ENCODE results near the gene PLCG2.
A peak's percentile ranks its signal among the peaks of the same experiment; 100 is the strongest.

PLCG2 gene

DNA sequence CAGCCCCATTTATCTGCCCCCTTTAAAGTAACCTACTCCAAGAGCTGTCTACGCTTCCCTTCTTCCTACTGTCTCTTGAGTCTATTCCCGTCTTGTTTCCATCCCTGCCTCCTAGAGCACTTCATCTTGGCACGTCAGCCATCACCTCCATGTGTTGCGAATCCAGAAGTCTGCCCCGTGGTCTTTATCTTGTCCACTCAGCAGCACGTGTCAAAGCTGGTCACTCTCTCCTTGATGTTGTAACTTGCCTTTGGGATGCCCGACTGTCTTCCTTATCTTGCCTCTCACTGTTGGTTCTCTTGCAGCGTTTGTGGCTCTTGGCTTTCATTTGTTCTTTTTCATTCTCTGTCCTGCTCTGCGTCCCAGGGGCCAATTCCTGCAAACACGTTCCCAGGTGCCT is 99.4 kb downstream of the PLCG2 start:
- no peak for DNase-seq (ENCODE audit: low read depth)

DNA sequence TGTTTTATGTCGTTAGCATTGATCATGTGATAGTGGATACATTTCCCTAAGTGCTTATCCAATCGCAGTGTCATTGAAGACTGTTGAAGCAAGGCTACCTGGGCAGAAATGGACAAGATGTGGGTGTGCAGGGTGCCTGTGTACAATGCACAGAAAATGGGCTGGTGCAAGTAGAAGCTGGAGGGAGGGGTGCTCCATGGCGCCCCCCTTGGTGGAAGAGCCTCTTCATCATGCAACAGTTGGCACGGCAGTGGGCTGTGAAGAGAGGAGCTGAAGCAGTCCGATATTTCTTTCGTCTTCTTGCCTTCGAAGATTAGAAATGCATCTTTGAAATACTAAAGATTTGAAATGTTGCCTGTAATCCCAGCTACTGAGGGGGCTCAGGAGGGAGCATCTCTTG is 100.5 kb downstream of the PLCG2 start:
- no peak for DNase-seq (ENCODE audit: low read depth)

DNA sequence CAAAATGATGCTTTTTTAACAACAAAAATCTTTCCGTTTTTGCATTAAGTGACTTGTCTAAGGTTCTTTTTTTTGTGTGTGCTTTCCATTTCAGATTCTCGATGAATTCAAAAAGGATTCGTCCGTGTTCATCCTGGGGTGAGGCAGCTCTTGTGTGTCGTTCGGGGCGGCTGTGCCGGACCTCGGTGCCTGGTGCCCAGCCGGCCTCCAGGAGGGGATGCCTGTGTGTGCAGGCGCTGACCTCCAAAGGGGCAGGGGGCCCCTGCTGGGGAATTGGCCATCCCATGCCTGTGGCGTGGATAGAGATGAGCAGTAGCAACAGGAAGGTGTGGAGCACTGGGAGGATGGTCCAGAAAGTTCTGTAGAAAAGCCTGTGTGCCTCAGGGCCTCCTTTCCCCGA is 101.7 kb downstream of the PLCG2 start:
- no peak for DNase-seq (ENCODE audit: low read depth)

DNA sequence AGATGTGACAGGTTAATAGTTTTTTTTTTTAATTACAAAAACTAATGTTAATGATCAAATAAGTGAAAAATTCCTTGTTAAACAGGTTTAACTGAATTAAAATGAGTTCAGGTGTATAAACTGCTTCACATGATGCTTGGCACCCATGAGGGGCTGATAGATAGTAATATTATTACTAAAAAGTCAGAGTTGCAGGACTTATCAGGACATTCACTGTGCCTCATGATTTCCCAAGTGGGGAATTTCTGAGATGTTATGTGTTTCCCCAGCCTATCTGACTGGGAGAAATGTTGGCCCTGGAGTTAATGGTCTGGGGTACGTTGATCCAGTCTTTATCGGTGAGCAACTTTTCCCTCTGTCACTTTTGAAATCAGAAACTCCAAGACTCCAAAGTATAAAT is 102.1 kb downstream of the PLCG2 start:
- DNase-seq (ENCODE audit: low read depth): no peak

DNA sequence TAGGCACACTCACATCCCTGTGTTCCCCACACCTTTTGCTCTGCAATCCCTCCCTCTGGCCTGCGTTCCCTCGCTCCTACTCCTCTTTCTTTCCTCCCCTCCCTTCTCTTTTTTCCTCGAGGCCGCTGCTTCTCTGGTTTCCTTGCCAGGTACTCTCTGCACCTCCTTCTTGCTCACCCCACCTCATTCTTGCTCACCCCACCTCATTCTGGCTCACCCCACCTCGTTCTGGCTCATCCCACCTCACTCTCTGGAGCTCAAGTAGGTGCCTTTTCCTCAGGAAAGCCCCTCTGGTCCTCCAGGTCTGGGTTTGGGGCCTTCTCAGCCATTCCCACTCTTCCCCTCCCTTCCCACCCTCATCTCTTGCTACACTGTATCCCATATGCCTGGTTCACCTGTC is 103.5 kb downstream of the PLCG2 start:
- no peak for DNase-seq (ENCODE audit: low read depth)

DNA sequence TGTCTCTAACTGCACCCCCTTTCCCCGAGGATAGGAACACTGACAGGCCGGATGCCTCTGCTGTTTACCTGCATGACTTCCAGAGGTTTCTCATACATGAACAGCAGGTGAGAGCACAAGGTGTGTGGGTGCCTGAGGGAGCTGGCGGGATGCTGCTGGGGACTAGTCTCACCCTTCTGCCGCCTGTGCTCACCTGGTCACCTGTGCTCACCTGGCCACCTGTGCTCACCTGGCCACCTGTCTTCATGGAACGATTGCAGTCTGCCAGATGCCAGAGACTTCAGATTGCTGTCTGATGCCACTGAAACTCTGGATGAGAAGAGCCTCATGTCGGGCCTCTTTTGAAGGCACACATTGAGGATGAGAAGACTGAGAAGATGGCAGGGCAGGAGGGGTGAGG is 104.1 kb downstream of the PLCG2 start:
- no peak for DNase-seq (ENCODE audit: low read depth)

DNA sequence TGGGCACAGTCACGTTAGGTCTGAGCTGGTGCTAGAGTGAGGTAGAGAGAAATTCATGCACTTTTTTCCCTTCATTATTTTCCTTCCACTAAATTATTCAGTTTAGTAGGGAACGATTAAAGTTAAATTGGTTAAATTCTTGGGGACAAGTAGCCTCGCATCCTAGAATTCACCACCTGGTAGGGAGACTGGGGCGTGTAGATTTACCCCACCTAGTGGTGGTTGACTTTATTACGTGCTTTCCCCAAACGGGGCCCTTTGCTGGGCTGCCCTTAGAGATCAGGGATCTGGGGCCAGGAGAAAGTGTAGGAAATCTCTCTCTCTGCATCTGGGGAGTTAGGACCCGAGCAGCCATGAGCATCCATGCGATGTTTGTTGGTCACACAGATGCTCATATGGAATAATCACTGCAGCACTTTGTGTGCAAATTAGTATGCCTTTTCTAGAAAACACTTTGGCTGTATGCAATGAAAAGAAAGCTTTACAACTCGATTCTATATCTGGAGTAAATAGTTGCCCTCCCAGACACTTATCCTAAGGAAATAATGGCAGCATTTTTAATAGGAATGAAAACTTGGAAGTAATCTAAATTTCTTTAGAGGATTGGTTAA is 107.0 kb downstream of the PLCG2 start:
- no peak for DNase-seq (ENCODE audit: low read depth)

DNA sequence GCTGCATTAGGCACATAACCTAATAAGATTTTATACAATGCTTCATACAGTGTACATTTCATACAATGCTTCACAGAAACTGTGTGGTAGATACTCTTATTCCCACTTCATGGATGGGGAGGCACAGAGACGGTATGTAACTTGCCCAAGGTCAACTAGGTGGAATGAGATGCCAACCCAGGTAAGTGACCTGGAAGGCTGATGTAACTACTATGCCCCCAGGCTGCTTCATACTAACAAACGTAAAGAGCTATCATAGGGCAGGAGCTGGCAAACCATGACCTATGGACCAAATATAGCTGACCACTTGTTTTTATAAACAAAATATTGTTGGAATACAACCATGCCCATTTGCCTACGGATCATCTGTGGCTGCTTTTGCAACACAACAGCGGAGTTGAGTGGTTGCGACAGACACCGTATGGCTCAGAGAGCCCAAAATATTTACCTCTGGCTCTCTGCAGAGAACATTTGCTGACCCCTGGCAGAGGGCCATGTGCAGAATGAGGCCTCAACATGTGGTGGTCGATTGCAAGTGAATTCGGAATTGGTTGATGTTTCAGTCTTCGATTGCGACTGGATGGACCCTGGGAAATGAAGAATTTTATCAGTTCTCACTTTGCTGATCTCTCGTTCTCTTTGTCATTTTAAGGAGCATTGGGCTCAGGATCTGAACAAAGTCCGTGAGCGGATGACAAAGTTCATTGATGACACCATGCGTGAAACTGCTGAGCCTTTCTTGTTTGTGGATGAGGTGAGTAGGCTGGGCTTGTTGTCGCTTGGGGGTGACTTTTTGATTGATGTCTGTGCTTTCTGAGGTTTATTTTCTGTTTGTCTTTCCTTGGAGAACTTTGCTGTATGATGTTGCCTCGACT is 109.7 kb downstream of the PLCG2 start:
- DNase-seq (ENCODE audit: low read depth): peak; percentile 55

DNA sequence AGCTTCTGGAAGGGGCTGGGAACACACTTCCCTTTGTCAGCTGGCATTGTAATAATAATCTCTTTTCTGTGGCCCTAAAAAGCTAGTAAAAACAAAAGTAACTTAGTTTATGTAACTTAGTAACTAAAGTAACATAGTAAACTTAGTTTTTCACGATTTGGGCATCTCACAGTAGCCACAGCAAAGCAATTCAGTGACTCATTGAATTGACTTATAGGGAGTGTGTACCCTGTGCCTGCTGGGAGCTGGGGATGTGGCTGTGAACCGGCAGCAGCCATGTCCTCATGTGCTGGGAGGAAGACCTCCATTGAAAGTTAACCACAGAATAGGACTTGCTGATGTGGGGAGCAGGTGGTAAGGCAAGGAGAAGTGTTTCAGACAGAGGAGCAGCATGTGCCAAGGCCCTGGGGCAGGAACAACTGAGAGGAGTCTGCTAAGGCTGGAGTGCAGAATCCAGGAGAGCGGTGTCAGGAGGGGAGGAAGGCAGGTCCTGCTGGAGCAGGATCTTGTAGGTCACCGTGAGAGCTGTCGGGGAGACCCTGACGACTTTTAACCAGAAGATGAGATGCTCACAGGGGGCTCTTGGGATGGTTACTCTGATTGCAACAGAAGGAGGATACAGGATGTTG is 112.8 kb downstream of the PLCG2 start:
- DNase-seq (ENCODE audit: low read depth): no peak

DNA sequence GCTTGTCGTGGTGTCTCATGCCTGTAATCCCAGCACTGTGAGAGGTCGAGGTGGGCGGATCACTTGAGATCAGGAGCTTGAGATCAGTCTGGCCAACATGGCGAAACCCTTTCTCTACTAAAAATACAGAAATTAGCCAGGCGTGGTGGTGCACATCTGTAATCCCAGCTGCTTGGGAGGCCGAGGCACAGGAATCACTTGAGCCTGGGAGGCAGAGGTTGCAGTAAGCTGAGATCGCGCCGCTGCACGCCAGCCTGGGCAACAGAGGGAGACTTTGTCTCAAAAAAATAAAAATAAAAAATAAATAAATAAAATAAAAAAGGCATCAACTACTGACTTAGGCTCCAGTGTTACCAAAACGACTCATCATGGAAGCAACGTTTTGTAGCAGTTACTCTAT is 115.5 kb downstream of the PLCG2 start:
- DNase-seq (ENCODE audit: low read depth): no peak

DNA sequence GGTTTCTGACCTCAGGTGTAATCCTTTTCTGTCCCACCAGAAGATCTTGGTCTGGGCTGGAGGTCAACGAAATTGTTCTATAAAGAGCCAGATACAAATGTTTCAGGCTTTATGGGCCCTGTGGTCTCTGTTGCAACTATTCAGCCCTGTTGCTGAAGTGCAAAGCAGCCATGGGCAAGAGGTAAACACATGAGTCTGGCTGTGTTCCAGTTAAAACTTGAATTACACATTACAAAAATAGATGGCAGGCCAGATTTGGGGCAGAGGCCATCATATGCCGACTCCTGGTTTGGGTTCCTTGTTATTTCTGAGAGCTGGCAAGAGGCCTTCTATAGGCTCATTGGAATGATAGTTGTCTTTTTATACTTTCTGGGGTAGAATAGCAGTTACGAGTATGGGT is 117.8 kb downstream of the PLCG2 start:
- DNase-seq (ENCODE audit: low read depth): peak; percentile 55

DNA sequence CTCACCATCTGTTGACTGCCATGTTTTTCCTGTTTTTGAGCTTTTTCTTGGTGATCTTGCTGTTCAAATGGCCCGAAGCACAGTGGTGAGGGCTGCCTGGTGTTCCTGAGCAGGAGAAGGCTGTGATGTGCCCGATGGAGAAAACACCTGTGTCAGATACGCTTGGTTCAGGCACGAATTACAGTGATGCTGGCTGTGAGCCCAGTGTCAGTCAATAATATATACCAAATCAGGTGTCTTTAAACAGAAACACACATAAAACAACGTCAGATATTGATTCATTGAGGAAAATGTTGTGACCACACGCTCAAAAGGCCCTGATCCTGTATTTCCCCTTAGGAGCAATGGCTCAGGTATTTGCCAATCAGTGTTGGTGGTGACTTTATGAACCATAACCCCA is 120.5 kb downstream of the PLCG2 start:
- DNase-seq (ENCODE audit: low read depth): no peak

DNA sequence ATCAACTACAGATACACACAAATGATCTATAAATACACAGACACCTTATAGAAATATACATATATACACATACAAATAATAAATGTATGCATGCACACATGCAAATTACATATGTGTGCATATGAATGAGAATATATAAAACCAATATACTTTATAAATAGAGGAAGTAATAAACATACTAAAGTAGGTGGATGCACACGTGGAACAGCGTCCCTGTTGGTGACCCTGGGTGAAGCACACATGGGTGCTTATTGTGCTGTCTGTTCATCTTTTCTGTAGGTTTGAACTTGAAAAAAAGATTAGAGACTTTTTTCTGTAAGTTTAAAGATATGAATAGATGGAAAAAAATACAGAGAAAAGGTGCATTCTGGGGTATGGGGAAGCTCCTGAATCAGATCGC is 120.9 kb downstream of the PLCG2 start:
- DNase-seq (ENCODE audit: low read depth): no peak

DNA sequence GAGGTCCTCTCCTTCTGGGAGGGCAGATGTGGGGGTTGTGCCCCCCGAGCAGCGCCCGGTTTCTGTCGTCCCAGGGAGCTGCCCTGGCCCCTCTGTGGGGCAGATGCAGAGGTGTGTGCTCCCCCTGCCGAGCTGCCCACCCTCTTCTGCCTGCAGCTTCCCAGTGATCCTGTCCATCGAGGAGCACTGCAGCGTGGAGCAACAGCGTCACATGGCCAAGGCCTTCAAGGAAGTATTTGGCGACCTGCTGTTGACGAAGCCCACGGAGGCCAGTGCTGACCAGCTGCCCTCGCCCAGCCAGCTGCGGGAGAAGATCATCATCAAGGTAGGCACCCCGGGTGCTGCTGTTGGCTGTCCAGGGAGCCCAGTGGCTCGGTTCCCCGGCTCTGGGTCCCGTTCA is 121.4 kb downstream of the PLCG2 start:
- no peak for DNase-seq (ENCODE audit: low read depth)

DNA sequence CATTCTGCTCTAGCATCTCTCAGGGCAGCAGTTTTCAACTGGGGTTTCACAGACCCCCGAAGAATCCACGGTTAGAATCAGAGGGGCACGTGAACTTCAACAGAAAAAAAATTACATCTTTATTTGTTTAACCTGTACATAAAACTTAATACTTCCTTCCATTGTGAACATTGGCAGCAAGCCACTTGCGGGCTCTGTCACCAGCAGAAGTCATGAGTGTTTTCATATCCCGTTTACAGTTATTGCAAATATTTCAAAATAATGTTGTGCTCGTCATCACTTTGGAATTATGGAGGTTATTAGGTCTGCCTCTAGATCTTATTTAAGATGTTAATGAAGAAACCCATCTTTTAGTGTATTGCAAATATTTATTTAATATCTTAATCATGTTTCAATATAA is 122.4 kb downstream of the PLCG2 start:
- DNase-seq (ENCODE audit: low read depth): peak; percentile 43

DNA sequence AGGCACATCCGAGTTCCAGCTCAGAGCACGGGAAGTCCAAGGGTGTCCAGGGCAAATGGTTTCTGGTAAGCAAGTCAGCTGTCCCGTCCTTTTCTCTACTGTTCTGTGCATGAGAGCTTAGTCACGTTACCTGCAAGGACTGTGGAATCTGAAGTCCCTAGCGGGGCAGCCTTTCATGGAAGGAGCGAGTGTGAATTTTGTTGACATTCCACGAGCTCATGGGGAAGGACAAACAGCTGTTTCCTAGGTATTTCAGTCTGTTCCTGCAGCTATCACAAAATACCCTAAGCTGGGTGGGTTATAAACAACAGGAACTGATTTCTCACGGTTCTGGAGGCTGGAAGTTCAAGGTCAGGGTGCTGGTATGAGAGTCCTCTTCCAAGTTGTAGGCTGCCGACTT is 122.9 kb downstream of the PLCG2 start:
- DNase-seq (ENCODE audit: low read depth): no peak

DNA sequence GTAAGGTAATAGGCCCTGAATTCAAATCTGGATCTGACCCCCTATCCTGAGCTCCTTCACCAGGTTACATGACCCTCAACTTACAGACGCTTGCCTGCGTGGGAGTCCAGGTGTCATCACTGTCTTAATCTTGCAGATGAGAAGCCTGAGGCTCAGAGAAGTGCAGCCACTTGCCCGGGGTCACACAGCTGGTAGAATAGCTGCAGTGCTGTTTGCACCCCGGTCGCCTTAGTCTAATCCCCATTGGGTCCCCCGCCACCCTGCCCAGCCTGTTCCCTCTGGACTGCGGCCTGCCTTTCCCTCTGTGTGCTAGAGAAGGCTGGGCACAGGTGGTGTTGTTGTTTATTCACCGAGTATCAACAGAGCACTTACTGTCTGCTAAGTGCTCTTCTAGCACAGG is 125.2 kb downstream of the PLCG2 start:
- DNase-seq (ENCODE audit: low read depth): no peak

DNA sequence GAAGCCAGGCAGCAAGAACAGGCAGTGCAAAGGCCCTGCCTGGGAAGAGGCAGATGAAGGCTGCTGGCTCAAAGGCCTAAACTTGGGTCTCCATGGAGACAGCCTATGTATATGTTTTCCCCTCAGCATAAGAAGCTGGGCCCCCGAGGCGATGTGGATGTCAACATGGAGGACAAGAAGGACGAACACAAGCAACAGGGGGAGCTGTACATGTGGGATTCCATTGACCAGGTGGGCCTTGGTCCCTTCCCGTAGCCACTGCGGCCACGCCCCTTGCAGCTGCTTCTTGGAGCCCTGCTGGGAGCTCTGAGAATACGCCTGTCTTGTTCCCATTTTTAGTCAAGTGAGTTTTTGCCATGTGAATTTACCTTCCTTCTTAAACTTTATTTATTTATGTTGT is 126.2 kb downstream of the PLCG2 start:
- DNase-seq (ENCODE audit: low read depth): no peak

DNA sequence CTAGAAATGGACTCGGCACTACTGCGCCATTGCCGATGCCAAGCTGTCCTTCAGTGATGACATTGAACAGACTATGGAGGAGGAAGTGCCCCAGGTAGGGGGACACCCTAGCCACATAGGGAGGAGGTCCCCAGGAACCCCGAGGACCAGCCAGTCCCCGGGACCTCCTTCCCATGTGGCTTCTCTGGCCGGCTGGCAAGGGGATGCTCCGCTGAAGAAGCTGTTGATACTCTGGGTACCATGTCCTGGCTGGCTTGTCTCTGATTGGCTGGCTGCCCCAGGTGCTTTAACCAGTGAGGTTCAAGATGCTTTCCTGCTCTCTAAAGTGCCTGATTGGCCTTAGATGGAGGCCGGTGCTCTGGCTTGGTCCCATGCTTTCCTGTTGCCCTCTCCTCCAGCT is 128.6 kb downstream of the PLCG2 start:
- DNase-seq (ENCODE audit: low read depth): no peak

DNA sequence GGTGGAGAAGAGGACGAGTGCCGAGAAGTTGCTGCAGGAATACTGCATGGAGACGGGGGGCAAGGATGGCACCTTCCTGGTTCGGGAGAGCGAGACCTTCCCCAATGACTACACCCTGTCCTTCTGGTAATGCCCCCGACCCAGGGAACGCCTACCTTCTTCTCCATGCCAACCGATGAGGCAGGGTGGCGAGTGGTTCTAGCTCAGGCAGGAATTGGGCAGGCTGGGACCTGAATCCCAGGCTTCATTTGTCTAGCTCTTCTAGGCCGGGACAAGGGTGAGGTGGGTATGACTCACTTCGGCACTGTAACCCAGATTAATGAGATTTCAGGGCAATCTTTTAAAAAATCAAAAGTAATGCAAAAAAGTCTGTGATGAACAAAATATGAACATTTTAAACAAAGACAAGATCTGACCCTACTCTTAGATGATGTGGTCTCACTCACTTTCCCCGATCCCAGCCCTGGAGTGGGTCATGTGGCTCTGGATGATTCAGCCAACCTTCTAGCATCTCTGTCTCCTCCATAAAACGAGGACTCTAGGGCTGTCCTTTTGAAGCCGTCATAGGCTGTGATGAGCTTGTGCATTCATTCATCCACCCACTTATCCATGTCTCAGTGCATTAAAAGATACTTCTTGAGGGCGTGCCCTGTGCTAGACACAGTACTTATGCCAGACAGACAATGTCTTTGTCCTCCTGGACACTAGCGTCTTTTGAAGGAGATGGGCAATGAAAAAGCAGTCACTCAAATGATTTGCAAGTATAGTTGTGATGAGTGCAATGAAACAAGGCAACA is 129.6 kb downstream of the PLCG2 start:
- DNase-seq (ENCODE audit: low read depth): no peak

DNA sequence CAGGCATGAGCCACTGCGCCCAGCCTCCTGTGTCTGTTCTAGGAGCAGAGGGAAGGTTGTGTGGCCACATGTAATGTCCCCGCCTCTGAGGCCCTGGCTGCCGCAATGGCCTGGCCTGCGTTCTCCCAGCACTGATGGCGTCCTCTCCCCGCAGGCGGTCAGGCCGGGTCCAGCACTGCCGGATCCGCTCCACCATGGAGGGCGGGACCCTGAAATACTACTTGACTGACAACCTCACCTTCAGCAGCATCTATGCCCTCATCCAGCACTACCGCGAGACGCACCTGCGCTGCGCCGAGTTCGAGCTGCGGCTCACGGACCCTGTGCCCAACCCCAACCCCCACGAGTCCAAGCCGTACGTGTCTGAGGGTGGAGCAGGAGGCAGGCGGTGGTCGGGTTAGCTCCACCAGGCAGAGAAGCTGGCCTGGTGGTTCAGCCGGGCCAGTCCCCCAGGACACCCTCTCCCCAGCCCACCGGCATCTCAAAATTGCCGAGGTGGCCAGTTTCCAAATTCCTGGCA is 131.3 kb downstream of the PLCG2 start:
- DNase-seq (ENCODE audit: low read depth): no peak

DNA sequence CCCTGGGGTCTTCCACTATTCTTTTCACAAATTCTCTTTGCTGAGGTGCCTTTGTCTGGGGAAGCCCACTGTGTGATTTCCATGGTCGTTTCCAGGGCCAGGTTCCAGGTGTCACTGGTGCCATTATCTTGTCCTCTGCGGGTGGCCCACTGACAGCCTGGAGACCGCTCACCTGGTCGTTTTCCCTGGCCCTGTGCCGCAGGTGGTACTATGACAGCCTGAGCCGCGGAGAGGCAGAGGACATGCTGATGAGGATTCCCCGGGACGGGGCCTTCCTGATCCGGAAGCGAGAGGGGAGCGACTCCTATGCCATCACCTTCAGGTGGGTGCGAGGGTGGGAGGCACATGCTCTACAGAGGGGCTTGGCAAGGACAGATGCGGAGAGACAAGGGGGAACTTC is 133.3 kb downstream of the PLCG2 start:
- DNase-seq (ENCODE audit: low read depth): no peak

All from fibroblast of gingiva (primary cell).